Measurements from ENCODE around the gene ARHGAP1.

The ARHGAP1 gene

DNA sequence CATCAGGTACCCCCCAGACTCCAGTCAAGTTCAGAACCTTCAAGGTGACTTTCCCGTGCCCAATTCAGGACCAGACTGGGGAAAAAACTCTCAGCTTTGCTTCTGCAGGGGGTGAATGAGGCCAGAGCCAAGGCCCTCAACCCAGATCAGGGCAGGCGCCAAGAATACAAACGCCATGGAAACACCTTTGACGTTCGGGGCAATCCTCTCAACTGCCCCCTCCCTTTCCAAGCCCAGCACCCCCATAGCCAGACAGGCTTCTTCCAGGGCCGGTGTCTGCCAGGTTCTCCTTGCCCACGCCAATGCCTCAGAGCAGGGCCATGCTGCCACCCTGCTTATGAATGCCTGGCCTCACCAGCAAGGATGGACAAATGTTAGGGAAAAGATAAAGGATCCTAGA is 5.8 kb downstream of the ARHGAP1 start:
- TF ChIP-seq ZNF384 (IDR thresholded peaks at IDR 0.05) (no peak), ARNT (IDR thresholded peaks at IDR 0.05) (no peak), FOXM1 (IDR thresholded peaks at IDR 0.05; ENCODE audit: borderline replicate concordance) (no peak), HDGF (IDR thresholded peaks at IDR 0.05; ENCODE audit: borderline replicate concordance) (no peak), L3MBTL2 (conservative IDR thresholded peaks at IDR 0.05) (no peak), LEF1 (IDR thresholded peaks at IDR 0.05; ENCODE audit: borderline replicate concordance) (no peak), SP1 (IDR thresholded peaks at IDR 0.05) (no peak), NFRKB (IDR thresholded peaks at IDR 0.05) (no peak), BHLHE40 (IDR thresholded peaks at IDR 0.05; ENCODE audit: borderline replicate concordance) (no peak), FOXK2 (IDR thresholded peaks at IDR 0.05) (no peak), FOXA1 (IDR thresholded peaks at IDR 0.05) (no peak), SUZ12 (IDR thresholded peaks at IDR 0.05) (no peak), TARDBP (IDR thresholded peaks at IDR 0.05) (no peak)
- TF ChIP-seq, protein P1, sequence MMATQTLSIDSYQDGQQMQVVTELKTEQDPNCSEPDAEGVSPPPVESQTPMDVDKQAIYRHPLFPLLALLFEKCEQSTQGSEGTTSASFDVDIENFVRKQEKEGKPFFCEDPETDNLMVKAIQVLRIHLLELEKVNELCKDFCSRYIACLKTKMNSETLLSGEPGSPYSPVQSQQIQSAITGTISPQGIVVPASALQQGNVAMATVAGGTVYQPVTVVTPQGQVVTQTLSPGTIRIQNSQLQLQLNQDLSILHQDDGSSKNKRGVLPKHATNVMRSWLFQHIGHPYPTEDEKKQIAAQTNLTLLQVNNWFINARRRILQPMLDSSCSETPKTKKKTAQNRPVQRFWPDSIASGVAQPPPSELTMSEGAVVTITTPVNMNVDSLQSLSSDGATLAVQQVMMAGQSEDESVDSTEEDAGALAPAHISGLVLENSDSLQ (IDR thresholded peaks at IDR 0.05), result no peak
- CTCF ChIA-PET, result no interaction called here
- POLR2A ChIA-PET, result no interaction called here
- no peak for DNase-seq (ENCODE audit: extremely low spot score)

DNA sequence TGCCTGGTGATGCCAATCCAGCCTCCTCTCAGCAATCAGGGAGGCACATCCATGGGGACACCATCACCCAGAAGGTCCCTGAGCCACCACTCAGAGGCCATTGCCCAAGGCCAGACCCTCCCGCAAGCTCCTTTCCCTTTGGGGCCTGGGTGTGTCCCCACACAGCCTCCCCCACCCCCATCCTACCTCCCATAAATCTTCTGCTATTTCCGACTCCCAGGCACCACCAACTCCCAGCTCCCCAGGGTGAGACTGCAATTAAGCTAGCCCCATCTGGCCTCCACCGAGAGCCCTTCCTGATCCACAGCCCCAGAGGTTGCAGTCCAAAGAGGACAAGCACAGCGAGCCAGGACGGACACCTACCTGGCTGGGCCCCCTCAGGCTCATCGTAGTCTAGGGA is 6.3 kb downstream of the ARHGAP1 start:
- ChIA-PET POLR2A (no interaction called here), CTCF (interaction anchor here (0.6 kb wide), 1 partner anchor 371 kb away, joined by 5 read pairs; no protein-coding TSS in a partner anchor)
- TF ChIP-seq SUZ12 (IDR thresholded peaks at IDR 0.05), result no peak
- no peak for TF ChIP-seq ZNF384 (IDR thresholded peaks at IDR 0.05)
- no peak for TF ChIP-seq FOXA1 (IDR thresholded peaks at IDR 0.05)
- TF ChIP-seq, protein P1 (IDR thresholded peaks at IDR 0.05), result no peak
- TF ChIP-seq ARNT (IDR thresholded peaks at IDR 0.05), result no peak
- DNase-seq (ENCODE audit: extremely low spot score), result no peak

DNA sequence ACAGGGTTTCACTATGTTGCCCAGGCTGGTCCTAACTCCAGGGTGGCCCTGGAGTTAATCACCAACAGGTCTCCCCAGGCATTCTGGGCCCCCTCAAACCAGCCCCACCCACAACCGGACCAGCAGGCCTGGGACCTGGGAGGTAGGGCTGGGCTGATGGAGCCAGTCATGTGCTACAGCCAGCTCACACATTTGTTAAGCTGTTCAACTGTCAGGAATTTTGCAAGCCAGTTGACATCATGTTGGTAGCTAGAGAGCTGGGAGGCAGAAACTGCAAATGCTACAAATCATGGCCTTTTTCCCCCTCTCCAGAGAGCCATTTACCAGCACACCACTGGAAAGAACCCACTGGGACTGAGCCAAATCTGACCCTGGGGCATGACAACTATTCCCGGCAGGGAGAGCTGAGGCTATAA is 6.8 kb downstream of the ARHGAP1 start:
- ChIA-PET CTCF (interaction anchor here (0.6 kb wide), 1 partner anchor 370 kb away, joined by 5 read pairs; no protein-coding TSS in a partner anchor), POLR2A (interaction anchor here (0.6 kb wide), 1 partner anchor 100 kb away, joined by 3 read pairs; the partner anchor contains the start of gene AMBRA1)
- TF ChIP-seq BHLHE40 (IDR thresholded peaks at IDR 0.05; ENCODE audit: borderline replicate concordance) (no peak), ELF4 (IDR thresholded peaks at IDR 0.05) (no peak), NFRKB (IDR thresholded peaks at IDR 0.05) (no peak), FOXK2 (IDR thresholded peaks at IDR 0.05) (no peak), LEF1 (IDR thresholded peaks at IDR 0.05; ENCODE audit: borderline replicate concordance) (no peak), FOXA1 (IDR thresholded peaks at IDR 0.05) (no peak), FOXM1 (IDR thresholded peaks at IDR 0.05; ENCODE audit: borderline replicate concordance) (no peak), SUZ12 (IDR thresholded peaks at IDR 0.05) (no peak), ZNF384 (IDR thresholded peaks at IDR 0.05) (no peak), L3MBTL2 (conservative IDR thresholded peaks at IDR 0.05) (no peak), HDGF (IDR thresholded peaks at IDR 0.05; ENCODE audit: borderline replicate concordance) (no peak), SP1 (IDR thresholded peaks at IDR 0.05) (no peak), TARDBP (IDR thresholded peaks at IDR 0.05) (no peak), ARNT (IDR thresholded peaks at IDR 0.05) (no peak), CTBP1 (IDR thresholded peaks at IDR 0.05; ENCODE audit: borderline replicate concordance) (no peak)
- TF ChIP-seq, protein P1 (IDR thresholded peaks at IDR 0.05), result no peak
- DNase-seq (ENCODE audit: extremely low spot score), result no peak

DNA sequence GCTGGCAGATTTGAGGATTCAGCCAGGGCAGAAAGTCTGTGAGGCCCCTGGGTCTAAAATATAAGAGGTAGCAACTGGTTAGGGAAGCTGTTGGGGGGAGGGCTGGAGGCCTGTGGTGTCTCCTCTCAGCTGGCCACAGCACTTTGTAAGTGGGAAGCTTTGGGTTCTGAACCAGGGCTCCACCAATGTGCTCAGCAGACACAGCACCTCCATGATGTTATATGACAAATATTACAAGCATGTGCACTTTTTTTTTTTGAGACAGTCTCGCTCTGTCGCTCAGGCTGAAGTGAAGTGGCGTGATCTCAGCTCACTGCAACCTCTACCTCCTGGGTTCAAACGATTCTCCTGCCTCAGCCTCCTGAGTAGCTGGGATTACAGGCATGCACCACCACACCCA is 8.0 kb downstream of the ARHGAP1 start:
- CTCF ChIA-PET, result no interaction called here
- no peak for TF ChIP-seq FOXK2 (IDR thresholded peaks at IDR 0.05)
- TF ChIP-seq NFRKB (IDR thresholded peaks at IDR 0.05), result no peak
- TF ChIP-seq, protein P1 (IDR thresholded peaks at IDR 0.05), result no peak
- POLR2A ChIA-PET, result interaction anchor here (1.8 kb wide), 1 partner anchor 8 kb away, joined by 5 read pairs; the partner anchor contains the start of genes ARHGAP1 and ZNF408
- no peak for DNase-seq (ENCODE audit: extremely low spot score)

DNA sequence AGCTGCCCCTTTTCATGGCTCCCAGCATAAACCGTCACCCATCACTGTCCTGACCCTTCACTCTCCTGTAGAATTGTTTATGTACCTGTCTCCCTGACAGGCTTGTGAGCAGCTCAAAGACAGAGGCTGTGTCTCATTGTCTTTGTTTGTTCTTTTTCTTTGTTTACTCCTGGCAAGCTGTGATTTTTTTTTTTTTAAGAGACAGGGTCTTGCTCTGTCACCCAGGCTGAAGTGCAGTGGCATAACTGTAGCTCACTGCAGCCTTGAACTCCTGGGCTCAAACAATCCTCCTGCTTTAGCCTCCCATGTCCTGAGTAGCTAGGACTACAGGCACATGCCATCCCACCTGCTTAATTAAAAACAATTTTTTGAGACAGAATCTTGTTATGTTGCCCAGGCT is 9.7 kb downstream of the ARHGAP1 start:
- POLR2A ChIA-PET, result interaction anchor here (1.8 kb wide), 1 partner anchor 10 kb away, joined by 5 read pairs; the partner anchor contains the start of genes ARHGAP1 and ZNF408
- TF ChIP-seq ZNF384 (IDR thresholded peaks at IDR 0.05), result no peak
- no peak for DNase-seq (ENCODE audit: extremely low spot score)
- CTCF ChIA-PET, result no interaction called here

DNA sequence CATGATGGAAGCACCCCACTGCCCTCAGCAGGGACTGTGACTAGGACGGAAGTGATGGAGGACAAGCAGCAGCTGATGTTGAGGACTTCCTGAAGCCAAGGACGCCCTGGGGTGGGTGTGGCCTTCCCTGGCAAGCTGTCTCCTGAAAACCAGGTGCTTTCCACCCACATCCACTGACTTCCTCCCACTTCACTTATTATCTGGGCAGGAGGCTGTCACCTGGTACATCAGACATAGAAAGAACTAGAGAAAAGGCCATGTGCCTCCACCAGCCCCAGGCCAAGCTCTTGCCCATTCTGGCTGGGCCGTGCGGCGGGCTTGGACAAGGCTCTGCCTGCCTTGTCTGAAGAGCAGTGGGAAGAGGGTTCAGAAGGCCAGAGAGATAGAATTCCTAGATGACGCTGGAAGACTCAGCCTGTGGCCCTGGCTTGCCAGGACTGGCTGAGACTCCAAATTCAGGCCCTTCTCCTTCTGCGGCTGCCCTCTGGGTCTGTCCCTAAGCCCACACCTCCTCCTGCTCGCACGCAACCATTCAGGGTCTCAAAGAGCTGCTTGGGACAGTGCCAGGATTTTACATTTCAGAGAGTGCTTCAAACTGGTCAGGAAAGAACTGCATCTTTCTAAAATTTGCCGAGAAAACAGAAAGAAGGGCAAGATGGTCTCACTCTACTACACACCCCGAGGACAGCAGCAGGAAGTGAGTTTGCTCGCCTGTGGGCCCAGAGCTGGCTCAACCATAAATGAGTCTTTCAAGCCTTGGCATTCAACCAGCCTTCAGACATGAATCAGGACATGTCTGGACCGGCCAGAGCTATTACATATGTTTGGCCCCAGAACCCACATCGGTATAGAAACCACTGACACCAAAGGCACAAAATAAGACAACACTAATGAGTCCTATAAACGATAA is 13.3 kb downstream of the ARHGAP1 start:
- POLR2A ChIA-PET, result no interaction called here
- TF ChIP-seq FOXA1 (IDR thresholded peaks at IDR 0.05) (no peak), L3MBTL2 (conservative IDR thresholded peaks at IDR 0.05) (no peak), HDGF (IDR thresholded peaks at IDR 0.05; ENCODE audit: borderline replicate concordance) (no peak), LEF1 (IDR thresholded peaks at IDR 0.05; ENCODE audit: borderline replicate concordance) (no peak), ZNF384 (IDR thresholded peaks at IDR 0.05) (no peak), SUZ12 (IDR thresholded peaks at IDR 0.05) (no peak), TARDBP (IDR thresholded peaks at IDR 0.05) (no peak), FOXK2 (IDR thresholded peaks at IDR 0.05) (no peak), SP1 (IDR thresholded peaks at IDR 0.05) (no peak), BHLHE40 (IDR thresholded peaks at IDR 0.05; ENCODE audit: borderline replicate concordance) (no peak), ARNT (IDR thresholded peaks at IDR 0.05) (no peak), FOXM1 (IDR thresholded peaks at IDR 0.05; ENCODE audit: borderline replicate concordance) (no peak), CTBP1 (IDR thresholded peaks at IDR 0.05; ENCODE audit: borderline replicate concordance) (no peak), ELF4 (IDR thresholded peaks at IDR 0.05) (no peak)
- TF ChIP-seq, protein P1 (IDR thresholded peaks at IDR 0.05), result no peak
- DNase-seq (ENCODE audit: extremely low spot score), result no peak
- CTCF ChIA-PET, result interaction anchor here (1.0 kb wide), 1 partner anchor 13 kb away, joined by 3 read pairs; no protein-coding TSS in a partner anchor
